Fibroblast of pulmonary artery (primary cell): ENCODE results near the gene PADI6.

Source experiments
- DNase-seq: peaks from one replicate; pipeline ENCODE4 v3.0.0-alpha.2; 2010; ENCODE audit warnings: low read depth
- H3K4me3 ChIP-seq: replicated peaks from 2 replicates; pipeline ENCODE4 v1.5.1; 2011; ENCODE audit warnings: low read depth, mild to moderate bottlenecking, control low read depth, low read length, moderate library complexity
- TF ChIP-seq, protein P1 (sequence below): IDR thresholded peaks from 2 replicates; pipeline ENCODE4 v1.5.1; 2011; ENCODE audit warnings: mild to moderate bottlenecking, control low read depth, low read length, inconsistent platforms; ENCODE audit errors: missing control alignments

The PADI6 gene

DNA sequence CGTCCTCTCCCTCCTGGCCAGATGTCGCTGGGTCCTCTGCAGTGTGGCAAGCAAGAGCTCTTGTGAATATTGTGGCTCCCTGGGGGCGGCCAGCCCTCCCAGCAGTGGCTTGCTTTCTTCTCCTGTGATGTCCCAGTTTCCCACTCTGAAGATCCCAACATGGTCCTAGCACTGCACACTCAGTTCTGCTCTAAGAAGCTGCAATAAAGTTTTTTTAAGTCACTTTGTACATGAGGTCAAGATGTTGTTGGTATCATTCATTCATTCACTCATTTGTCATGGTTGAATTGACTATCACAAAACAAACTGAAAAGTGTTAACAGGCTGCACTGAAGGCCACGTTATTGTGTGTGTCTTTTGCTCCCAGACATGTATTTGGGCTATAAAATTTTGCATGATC, 8.2 kb upstream of the PADI6 start:
- TF ChIP-seq, protein P1, sequence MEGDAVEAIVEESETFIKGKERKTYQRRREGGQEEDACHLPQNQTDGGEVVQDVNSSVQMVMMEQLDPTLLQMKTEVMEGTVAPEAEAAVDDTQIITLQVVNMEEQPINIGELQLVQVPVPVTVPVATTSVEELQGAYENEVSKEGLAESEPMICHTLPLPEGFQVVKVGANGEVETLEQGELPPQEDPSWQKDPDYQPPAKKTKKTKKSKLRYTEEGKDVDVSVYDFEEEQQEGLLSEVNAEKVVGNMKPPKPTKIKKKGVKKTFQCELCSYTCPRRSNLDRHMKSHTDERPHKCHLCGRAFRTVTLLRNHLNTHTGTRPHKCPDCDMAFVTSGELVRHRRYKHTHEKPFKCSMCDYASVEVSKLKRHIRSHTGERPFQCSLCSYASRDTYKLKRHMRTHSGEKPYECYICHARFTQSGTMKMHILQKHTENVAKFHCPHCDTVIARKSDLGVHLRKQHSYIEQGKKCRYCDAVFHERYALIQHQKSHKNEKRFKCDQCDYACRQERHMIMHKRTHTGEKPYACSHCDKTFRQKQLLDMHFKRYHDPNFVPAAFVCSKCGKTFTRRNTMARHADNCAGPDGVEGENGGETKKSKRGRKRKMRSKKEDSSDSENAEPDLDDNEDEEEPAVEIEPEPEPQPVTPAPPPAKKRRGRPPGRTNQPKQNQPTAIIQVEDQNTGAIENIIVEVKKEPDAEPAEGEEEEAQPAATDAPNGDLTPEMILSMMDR = no peak
- H3K4me3 ChIP-seq = no peak overlapping the region
- no peak for DNase-seq

DNA sequence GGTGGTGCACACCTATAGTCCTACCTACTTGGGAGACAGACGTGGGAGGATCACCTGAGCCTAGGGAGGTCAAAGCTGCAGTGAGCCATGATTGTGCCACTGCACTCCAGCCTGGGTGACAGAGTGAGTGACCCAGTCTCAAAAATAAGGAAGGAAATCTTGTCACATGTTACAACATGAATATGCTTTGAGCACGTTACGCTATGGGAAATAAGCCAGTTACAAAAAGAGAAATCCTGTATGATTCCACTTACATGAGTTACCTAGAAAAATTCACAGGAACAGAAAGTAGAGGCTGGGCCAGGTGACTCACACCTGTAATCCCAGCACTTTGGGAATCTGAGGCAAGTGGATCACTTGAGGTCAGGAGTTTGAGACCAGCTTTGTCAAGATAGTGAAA, 6.7 kb upstream of the PADI6 start:
- no peak for DNase-seq
- TF ChIP-seq, protein P1 = no peak
- H3K4me3 ChIP-seq = no peak overlapping the region

DNA sequence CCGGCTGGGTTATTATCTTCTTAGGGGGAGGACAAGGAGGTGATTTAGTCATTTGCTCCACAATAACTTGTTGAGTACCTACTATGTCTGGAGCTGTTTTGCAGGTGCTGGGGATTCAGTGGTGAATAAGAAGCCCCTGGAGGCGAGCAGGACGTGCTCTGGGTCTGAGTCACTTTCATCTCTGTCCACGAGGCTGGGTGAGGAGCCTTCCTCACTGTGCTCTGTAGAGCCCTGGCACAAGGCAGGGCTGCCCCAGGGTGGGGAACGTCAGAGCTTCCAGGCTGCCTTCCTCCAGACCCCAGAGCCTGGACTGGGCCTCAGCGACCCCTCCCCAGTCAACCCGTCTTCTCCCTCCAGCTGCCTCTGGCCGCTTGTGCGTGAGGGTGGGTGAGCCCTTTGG, 2.5 kb upstream of the PADI6 start:
- DNase-seq = peak; percentile 3
- no peak overlapping the region for H3K4me3 ChIP-seq
- TF ChIP-seq, protein P1 = no peak

DNA sequence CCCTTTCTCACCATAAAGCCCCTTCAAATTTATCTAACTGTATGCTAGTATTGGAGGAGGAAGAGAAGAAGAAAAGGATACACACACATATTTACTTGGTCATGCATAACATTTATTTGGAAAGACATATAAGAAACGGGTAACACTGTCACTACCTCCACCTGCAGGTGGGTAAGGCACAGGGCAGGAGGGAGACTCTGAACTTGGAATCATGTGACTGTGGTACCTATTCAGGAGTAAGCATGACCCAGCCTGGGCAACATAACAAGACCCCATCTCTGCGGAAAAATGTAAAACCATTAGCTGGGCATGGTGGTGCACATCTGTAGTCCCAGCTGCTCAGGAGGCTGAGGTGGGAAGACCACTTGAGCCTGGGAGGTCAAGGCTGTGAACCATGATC, 1.4 kb upstream of the PADI6 start:
- no peak overlapping the region for H3K4me3 ChIP-seq
- TF ChIP-seq, protein P1 = peak; percentile 7
- no peak for DNase-seq

DNA sequence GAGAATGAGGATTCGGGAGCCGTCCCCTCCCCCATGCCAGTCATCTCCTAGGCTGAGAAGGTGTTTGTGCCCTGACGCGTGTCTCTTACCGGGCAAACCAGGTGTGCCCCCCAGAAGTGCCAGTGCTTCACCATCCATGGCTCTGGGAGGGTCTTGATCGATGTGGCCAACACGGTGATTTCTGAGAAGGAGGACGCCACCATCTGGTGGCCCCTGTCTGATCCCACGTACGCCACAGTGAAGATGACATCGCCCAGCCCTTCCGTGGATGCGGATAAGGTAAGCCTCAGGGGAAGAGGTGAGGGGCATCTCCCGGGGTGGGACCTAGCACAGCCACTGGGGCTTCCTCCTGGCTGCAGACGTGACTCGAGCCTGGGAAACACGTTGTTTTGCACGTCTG, 959 bp downstream of the PADI6 start:
- DNase-seq = no peak
- H3K4me3 ChIP-seq = no peak overlapping the region
- TF ChIP-seq, protein P1 = no peak

DNA sequence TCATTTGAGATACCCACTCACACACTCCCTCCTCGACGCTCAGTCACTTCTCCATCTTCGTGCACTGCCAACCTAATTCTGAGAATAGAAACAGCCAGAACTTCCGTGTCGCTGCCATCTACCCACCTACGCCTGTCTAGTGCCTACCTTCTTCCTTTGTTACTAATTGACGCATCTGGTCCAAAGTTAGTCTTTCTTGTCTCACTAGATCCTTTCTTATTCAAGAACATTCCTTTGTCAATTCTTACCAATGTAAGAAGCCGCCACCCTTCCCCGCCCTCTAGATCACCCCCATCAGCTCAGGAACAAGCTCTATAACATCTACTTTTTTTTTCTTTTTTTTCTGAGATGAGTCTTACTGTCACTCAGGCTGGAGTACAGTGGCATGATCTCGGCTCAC, 3.7 kb downstream of the PADI6 start:
- TF ChIP-seq, protein P1 = no peak
- H3K4me3 ChIP-seq = no peak overlapping the region
- DNase-seq = no peak

DNA sequence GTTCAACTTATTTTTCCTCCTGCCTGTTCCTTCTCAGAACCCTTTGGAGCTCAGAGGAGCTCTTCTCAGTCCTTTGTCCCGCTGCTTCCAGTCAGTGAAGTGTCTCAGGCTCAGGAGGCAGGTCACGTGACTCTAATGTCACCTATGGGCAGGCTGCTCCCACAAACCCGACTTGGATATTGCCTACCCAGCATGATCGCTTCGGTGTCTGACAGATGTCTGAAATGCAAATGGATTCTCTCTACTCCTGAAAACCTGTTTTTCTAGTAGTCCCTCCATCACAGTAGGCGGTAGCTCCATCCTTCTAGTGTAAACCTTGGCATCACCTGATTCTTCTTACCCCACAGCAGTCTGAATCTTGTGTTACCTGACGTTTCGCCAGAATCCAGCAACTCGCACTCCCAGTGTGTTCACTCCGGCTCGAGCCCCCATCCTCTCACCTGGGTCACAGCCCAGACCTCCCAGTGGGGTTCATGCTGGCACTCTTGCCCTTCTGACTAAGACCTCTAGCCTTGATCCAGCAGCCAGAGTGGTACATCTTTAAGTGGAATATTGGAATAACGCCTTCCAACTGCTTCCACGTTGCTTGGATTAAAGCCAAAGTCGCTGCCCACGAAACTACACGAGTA, 5.4 kb downstream of the PADI6 start:
- TF ChIP-seq, protein P1 = no peak
- no peak overlapping the region for H3K4me3 ChIP-seq
- no peak for DNase-seq
